GM21723 (cell line): ENCODE measurements around the gene PPP1R12C.

Experiments used
- ATAC-seq: cut with Tn5 transposase; IDR thresholded peaks from one replicate; pipeline ENCODE4 v1.9.1; 2021; ENCODE audit warnings: mild to moderate bottlenecking, moderate library complexity; ENCODE audit not compliant: unreplicated experiment

PPP1R12C gene

GRCh38 chr19:55046975-55047622 lies 70.3 kb downstream of the PPP1R12C start:
- ATAC-seq: no peak

- no peak for ATAC-seq
These were observed 72.4 kb downstream of the PPP1R12C start for GRCh38 chr19:55044771-55045716.

DNA sequence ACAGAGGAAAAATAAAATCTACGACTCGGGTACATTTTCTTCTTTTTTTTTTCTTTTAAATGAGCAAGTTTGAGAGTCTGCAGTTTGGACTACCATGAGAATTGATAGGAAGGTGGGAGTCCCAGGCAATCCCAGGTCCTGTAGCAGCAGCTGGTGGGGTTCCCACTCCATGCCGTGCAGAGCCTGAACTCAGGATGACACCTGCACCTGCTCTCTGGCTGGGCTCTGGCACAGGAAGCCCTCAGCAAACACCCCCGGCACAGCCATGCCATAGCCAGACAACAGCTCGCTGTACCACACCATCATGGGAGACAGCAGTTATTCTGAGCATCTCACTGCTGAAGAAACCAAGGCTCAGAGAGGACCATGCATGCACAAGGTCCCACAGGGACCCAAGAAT lies 73.2 kb downstream of the PPP1R12C start:
- ATAC-seq: no peak

GRCh38 chr19:55042688-55043087 lies 74.7 kb downstream of the PPP1R12C start:
- ATAC-seq: no peak

GRCh38 chr19:55042344-55042678 lies 75.1 kb downstream of the PPP1R12C start:
- ATAC-seq: no peak

DNA sequence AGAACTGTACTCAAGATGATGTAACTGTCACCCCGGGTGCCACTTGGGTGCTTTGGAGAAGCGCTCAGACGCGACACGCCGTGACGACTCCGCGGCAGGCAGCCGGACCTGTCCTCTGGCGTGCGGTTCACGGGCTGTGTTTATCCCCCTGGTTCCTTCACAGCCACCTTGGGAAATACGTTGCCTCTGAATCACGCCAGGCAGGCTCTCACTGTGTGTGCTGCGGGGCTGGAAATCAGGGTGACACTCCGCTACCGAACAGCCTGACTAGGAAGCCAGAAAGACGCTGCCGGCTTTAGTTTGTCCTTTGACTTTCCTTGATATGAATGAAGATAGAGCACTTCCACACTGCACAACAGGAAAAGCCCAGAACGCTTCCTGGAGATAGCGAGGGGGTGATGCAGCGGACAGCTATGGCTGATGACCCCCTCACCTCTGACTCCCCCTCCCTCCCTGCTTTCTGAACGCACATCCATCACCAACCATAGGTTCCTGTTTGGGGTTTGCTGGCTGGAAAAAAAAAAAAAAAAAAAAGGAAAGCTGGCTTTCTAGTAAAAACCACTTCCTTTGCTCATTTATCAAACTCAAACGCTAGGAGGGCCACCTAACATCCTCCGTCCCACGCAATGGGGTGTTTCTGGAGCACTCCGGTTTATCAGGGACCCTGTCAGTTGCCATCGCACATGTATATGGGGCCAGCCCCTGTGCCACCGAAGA lies 75.7 kb downstream of the PPP1R12C start:
- ATAC-seq: no peak

GRCh38 chr19:55041244-55041626 lies 76.2 kb downstream of the PPP1R12C start:
- no peak for ATAC-seq
